Fibroblast of skin of back (primary cell): Measurements from ENCODE around the gene RNF225.
"Not testable (repeated sequence)": the region's sequence is repeated elsewhere in the genome, so short reads cannot be mapped to it uniquely, and the experiment has no call there.

Experiments
- DNase-seq: peaks from one replicate; pipeline ENCODE4 v3.0.0-alpha.2; 2013

RNF225 gene

DNA sequence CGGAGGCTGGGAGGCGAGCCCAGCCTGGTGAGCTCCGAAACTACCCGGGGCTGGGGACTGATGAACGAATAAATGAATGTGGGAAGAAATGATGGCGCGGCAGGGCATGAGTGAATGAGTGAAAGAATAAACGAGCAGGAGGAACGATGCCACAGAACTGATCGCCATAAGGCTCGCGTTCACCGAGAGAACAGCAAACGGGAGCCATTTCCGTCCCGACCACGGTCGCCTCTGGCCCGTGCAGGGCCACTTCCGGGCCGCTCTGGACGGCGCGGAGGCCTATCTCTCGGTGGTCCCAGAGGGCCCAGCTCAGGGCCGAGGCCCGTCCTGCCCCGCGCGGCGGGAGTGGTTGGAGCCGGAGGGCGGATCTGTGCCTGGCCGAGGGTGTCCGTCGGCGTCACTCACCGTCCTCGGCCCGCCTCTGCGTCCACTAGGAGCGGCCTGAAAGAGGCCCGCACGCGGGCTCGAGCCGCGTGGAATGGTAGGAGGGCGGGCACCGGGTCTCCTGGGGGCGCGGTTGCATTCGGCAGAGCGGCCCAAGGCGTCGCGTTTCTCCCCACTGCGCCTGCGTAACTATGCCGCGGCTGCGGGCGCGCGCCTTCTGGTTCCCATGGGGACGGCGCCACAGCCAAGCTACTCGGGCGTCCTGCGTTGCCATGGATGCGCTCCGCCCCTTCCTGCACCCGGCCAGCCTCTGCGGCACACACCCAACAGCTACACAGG is 33.0 kb upstream of the RNF225 start, which contains the start of gene ZNF497:
TSS of gene ZNF497 (minus strand) at position 480 of the 723 bp plus-strand sequence. CDS start 5,116 bp downstream, outside the sequence.
- peak; percentile 95 for DNase-seq

DNA sequence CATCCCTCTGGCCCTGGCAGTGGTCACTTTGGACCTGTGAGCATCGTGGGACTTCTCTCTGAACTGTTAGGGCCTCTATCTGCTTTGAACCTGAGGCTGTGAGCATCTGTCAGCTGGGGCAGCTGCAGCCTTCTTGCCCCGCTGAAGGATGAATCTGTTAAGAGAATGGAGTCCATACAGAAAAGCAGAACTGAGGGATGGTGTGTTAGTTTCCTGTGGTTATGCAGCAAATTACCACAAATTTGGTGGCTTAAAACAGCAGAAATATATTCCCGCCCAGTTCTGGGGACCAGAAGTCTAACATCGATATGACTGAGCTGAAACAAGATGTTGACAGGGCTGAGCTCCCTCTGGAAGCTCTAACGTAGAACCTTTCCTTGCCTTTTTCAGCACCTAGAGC is 31.3 kb upstream of the RNF225 start:
- no peak for DNase-seq

DNA sequence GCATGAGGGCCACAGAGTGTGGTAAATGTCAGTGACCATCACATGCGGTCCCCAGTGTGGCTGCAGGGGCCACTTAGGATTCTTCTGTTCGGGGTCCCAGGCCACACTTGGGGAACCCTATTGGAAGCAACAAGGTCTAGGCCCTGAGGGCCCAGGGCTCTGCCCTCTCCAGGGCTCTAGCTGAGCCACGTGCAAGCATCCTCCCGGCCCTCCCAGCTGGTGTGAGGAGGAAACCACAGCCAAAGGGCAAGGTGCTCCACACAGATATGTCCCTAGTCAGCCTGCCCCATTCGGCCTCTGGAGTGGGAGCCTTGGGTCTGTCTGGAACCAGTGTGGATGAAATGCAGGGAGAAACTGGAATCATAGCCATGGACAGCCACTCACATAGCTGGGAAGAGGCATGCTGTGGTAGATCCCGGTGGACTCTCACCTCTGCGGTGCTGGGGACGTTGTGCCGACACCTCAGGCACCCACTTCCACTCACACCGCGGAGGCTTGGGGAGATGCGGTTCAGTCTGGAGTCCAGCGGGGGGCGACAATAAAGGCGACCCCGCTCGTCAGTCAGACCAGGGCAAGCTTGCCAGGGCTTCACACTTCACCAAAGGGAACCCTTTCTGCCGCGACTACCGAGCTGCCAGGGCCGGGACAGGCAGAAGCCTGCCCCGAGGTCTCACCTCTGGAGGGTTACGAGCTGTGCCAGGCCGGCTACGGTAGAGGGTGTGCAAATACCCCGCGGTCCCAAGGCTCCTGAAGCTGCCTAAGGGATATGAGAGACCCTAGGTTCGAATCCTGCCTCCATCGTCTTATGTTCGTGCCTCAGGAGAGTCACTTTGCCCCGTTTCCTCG is 28.6 kb upstream of the RNF225 start:
- no peak for DNase-seq

DNA sequence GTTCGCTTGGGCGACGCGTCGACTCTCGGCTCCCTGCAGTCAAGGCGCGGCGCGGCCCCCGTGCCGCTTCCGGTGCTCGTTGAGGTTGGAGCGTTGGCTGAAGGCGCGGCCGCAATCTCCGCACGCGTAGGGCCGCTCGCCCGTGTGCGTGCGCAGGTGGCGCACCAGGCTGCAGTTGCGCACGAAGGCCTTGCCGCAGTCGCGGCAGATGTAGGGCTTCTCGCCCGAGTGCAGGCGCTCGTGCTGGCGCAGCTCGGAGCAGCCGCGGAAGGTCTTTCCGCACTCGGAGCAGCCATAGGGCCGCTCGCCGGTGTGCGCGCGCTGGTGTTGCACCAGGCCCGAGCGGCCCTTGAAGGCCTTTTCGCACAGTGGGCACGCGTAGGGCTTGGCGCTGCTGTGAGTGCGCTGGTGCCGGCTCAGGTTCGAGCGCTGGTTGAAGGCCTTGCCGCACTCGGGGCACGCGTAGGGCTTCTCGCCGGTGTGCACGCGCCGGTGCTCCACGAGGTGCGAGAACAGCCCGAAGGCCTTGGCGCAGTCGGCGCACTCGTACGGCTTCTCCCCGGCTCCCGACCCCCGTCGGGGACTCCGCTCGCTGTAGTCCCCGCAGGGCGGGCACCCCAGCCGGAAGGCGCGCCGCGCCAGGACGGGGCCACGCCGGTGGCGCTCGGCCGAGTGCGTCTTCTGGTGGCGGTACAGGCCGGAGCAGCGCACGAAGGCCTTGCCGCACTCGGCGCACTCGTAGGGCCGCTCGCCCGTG is 27.6 kb upstream of the RNF225 start:
- DNase-seq, result no peak

DNA sequence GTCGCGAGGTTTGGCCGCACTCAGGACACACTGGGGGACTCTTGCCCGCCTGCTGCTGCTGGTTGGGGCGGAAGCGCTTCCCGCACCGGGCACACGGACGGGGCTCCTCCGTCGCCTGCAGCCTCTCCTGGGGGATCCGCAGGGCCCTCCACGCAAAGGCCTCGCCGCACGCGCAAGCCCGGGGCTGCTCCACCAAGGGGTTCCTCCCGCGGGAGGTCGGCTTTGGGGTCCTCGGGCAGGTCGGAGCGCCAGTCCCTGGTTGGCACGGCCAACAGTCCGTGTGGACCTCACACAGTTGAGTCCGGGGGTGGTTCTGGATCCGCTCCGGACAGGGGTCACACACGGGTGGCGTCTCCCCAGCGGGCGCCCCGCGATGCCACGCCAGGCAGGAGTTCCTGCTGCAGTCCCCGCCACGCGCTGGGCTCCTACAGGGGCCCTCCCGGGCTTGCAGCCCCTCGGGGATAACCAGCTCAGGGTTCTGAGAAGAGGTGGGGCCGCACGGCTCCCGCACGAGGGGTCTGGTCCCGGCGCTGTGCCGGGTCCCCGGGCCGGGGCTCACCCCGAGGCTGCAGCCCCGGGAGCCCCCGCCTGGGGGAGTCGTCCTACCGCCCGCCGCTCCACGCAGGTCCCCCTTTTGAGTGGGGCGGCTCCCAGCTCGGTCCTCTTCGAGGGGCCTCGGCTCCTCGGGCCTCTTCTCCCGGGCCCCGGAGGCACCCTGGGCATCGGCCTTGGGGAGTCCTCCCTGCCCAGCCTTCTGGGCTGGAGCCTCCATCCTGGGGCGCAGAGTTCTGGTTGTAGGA is 26.7 kb upstream of the RNF225 start:
- no peak for DNase-seq

DNA sequence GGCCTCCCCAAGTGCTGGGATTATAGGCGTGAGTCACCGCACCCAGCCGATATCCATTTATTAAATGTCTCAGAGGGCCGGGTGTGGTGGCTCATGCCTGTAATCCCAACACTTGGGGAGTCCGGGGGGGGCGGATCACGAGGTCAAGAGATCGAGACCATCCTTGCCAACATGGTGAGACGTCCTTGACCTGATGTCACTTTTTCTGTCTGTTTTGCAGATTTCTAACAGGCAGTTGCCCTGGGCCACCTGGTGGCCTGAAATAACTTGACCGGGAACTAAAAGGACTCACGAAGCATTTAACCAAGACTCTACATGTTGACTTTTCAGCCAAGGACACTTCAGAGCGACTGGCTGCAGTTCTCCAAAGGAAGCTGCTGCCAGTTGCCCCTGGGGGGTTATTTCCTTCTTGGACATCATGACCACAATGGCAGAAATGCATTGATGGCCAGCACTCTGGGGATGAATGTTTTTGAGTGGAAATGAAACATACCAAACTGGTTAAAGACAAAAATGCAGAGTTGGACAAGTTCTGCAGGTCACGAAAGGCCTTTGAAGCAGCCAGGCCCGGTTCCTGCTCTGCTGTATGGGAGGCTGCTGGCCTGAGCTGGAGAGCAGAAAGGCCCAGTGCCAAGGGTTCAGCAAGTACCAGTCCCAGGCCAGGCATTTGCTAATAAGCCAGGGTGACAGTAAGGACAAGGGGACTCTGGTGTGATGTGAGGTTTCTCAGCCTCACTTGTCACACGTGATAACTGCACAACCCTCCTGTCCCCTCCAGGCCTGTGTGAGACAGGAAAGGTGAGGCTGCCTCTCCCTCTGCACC is 22.9 kb upstream of the RNF225 start:
- DNase-seq, result no peak

DNA sequence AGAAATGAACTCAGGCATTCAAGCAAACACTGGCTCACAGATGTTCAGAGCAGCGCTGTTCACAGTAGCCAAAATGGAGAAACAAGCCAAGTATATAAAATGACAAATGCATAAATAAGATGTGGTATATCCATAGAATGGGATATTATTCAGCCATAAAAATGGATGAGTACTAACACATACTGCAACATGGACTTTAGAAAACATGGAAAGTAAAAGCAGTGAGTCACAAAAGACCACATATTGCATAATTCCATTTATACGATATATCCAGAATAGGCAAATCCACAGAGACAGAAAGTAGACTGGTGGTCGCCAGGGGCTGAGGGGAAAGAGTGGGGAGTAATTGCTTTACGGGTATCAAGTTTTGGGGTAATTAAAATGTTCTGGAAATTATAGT is 21.3 kb upstream of the RNF225 start:
- no peak for DNase-seq

DNA sequence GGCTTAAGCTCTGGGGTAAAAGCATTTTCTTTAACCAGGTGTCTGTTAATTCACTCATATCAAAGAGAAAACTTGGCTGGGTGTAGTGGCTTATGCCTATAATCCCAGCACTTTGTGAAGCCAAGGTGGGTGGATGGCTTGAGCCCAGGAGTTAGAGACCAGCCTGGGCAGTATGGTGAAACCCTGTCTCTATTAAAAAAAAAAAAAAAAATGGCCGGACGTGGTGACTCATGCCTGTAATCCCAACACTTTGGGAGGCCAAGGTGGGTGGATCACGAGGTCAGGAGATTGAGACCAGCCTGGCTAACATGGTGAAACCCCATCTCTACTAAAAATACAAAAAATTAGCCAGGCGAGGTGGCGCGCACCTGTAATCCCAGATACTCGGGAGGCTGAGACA is 18.7 kb upstream of the RNF225 start:
- DNase-seq, result not testable (repeated sequence)

DNA sequence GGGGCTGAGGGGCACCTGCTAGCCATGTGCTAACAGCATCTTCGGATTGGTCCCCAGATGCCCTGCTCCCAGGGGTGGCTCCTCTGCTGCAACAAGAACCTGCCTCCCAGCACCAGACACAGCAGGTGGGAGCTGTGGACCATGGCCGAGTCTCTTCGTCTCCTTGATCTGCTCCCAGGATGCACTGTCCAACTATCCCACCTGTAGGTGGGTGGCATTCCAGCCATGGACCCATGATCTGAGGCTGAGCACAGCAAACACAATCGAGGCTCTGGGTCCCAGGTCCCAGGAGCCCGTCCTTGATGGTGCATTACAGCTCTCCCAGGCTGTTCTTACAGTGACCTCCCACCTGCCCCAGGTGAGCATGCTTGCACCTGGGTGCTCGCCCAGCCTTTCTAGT is 16.2 kb upstream of the RNF225 start:
- DNase-seq, result no peak

DNA sequence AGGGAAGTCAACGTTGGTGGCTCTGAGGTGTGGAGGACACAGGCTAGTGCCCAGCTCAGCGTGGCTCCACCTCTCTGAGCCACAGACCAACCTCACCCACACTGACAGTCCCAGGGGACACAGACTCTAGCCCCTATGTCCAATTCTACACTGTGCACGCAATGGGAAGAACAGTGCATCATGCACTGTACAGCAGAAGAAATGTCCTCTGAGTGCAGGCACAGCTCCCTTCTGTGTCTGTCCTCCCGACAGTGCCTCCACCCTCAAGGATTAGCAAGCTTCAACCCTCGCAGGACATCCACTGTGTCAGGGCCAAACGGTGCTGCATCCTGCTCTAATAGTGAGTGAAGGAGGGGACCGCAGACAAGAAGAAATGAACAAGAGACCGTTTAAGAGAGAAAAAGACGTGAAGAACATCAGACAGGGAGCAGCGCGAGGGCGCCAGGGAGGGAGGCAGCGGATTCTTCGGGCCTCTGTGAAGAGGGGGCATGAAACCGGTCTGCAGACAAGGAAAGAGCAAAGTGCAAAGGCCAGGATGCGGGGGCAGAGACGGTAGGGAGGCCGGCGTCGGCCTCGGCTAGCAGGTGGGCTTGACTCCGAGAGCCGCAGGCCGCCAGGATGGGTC is 15.3 kb upstream of the RNF225 start:
- DNase-seq, result no peak

DNA sequence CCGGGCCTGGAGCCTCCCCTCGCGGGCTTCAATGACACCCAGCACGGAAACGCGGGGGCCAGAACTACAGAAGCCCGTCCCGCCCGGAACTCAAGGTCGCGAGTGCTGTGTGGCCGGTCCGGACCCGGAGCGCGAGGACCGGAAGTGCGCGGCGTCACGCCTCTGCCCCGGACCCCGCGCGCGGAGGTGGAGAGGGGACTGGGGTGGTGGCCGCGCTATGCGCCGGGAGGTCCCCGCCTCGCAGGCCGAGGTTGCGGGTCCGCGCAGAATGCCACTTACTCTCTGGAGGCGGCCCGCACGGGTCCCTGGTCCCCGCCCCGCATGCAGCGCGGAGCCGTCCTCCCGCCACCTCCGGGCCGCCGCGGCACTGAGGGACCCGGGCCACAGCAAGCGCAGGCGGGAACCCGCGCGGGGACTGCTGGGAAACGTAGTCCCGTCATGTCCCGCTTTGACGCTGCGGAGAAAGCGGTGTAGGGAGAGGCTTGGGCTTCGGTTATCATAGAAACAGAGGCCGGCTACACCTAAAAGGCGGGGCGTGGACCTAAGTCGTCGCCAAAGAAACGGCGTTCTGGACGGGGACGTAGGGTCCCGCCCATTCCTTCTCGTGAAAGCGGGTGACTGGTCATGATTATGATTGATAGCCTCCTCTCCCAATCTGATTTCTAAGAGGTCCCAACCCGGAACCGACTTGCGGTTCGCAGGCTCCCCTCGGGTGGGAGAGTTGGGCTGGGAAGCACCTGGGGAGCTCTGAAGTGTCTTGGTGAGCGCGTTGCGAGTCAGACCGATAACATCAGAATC is 14.6 kb upstream of the RNF225 start, which contains the start of gene ZNF837:
TSS of gene ZNF837 (minus strand) at position 369 of the 798 bp plus-strand sequence. CDS start 11,698 bp downstream, outside the sequence.
- peak; percentile 100 for DNase-seq

DNA sequence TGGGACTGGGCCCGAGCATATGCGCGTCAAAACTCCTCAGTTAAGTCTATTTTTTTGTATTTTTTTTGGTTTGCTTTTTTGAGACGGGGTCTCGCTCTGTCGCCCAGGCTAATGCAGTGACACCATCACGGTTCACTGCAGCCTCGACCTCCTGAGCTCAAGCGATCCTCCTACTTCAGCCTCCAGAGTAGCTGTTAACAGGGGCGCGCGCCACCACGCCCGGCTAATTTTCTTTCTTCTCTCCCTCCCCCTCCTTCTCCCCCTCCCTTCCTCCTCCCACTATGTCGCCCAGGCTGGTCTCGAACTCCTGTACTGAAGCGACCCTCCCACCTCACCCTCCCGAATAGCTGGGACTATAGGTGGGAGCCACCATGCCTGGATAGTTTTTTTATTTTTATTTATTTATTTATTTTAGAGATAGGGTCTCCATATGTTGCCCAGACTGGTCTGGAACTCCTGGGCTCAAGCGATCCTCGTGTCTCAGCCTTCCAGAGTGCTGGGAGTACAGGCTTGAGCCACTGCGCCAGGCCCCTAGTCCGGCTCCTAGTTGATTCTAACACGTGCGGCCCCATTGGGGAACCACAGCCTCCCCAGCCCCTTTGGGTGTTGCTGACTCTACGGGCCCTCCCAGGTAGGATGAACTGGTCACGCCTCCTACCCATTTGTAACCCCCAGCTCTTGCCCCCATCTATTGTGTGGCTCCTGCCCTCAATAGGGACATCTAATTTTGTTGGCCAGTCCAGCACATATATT is 13.8 kb upstream of the RNF225 start:
- DNase-seq, result no peak

DNA sequence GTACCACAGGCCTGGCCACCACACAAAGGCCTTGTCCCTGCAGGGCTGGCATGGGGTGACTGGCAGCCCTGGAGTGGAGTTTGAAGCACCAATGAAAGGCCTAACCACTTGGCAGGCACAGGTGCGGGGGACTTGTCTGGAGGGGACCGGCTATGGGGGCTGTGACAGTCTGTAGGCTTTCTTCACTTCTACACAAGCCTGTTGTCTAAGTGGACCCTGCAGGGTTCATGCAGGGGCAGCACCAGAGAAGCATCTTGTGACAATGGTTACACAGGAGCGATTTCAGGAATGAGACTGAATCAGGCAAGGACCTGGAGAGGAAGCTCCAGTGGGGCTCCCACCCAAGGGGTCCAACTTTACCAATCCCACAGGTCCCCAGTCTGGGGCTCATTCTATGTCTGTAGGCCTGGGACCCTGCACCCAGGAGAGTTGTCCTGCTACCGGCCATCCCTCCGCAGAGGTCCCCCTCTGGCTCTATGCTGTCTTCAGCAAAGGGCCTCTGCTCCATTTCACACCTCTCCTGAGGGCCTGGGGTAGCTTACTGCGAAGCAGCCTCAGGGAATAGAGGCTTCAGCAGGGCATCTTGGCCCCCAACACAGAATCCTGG is 12.4 kb upstream of the RNF225 start:
- DNase-seq, result no peak

DNA sequence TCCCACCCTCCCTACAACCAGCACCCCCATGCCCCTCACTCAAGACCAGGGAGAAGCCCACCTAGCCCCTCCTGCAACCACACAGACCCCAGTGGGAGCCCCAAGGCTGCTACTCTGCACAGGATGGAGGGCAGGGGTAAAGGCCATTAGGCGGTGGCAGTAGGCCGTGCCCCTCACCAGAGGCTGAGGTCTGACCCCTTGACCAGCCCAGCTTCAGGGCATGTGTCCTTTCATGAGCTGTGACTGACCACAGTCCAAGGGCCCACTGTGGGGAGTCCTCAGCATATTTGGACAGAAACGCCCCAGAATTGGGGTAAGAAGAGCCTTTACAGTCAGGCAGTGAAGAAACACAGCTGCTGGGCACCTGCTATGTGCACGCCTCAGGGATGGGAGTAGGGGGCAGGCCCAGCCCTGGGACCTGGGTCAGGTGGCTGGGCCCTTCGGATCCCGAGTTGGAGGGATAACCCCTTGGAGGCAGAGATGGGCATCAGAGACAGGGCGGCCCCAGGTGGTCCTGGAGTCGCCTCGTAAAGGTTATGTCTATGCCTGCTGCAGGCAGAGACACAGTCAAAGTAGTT is 10.1 kb upstream of the RNF225 start:
- DNase-seq, result no peak

DNA sequence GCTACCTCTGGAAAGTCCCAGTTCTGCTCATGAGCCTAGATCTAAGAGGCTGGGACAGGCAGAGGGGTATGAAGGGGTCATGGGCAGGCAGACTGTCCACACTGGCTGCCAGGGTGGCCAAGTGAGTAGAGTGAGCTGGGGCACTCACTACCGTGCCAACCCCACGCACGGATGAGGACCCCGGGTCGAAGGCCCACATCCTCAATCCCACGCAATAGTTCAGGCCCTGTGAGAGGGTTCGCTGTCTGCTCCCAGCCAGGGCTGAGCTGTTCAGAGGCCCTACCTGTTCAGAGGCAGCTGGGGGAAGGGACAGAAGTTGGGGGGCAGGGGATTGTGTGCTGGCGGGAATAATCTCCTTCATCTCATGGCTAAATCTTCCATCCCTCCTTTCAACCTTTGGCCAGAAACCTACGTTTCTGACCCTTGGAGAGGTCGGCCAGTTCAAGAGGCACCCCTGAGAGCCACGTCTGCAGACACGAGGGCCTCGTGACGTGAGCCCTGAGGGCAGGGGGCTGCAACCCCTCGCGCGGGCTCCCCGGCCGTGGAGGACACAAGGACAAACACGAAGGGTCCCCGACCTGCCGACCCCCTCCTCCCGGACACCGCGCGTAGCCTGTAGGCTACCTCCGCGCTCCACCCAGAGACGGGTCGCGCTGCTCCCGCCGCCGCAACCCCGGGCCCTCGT is 9.4 kb upstream of the RNF225 start:
- DNase-seq, result no peak

DNA sequence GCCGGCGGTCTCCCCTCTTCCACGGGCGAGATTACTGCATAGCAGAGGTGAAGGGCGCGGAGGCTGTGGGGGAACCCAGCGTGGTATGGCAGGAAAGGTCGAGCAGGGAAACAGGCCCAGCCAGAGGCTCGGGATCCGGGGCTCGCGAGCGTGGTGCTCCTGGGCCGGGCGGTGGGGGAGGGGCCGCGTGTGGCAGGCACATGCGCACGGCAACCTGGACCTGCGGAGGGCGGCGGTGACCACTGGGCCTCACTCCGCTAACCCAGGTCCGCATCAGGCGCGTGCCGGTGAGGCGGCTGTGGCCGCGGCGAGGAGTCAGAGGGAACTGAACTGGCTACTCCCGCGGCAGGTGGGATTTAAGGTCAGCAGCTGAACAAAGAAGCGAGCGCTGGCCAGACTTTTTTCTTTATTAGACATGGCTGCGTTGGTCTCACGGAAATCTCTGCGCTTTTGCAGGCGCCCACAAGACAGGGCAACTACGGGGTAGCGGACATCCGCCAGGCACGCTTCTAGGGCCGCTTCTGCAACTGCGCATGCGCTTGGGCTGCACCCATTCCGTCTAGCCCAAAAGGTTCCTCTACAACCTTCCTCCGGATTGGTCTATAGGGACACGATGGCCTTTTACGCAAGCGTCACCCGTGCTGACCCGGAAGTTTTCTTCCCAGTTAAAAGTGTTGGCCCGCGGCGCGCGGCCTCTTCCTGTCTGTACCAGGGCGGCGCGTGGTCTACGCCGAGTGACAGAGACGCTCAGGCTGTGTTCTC is 8.7 kb upstream of the RNF225 start, which contains the start of gene RPS5:
TSS of gene RPS5 (plus strand) at position 694 of the 762 bp plus-strand sequence. CDS start 869 bp downstream, outside the sequence.
- DNase-seq, result peak; percentile 99
